Tibial nerve (tissue), 4 donors: Measurements from ENCODE around the gene YDJC.

Experiments
- EP300 ChIP-seq, 2 donors: sonication (generic); formaldehyde crosslinking; IDR thresholded peaks; one replicate each; pipeline ENCODE4 v1.6.1; 2017; ENCODE audit warnings: antibody characterized with exemption in 2 of 2, mild to moderate bottlenecking in 1 of 2
- POLR2A ChIP-seq, 2 donors: fragments of 450-650 bp; IDR thresholded peaks; one replicate each; pipeline ENCODE4 v1.6.1; 2017; ENCODE audit warnings: antibody characterized with exemption in 2 of 2, mild to moderate bottlenecking in 2 of 2, moderate library complexity in 2 of 2
- TF ChIP-seq, protein P1 (sequence below), 5 experiments: fragments of 200-600 bp in 3 of 5; fragments of 450-650 bp in 2 of 5; sonication (generic) in 3 of 5; IDR thresholded peaks; one replicate each; pipeline ENCODE4 v1.5.1; 2016 to 2019; ENCODE audit warnings: antibody characterized with exemption in 5 of 5, mild to moderate bottlenecking in 3 of 5, moderate library complexity in 2 of 5

DNA sequence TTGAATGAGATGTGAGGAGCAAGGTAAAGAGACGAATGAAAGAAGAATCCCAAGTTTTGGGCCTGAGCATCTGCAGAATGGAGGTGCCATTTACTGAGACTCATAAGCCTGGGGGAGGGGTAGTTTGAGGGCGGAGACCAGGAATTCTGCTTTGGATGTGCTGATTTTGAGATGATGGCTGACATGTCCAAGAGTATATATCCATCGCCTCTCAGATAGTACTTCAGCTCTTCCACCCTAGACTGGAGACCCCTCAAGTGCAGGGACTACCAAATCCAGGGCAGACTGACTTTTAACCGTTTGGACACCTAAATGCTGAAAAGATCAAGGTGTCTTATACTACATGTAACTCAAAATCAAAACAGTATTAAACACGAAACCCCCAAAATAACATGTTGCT, 11.0 kb upstream of the YDJC start:
- TF ChIP-seq, protein P1, sequence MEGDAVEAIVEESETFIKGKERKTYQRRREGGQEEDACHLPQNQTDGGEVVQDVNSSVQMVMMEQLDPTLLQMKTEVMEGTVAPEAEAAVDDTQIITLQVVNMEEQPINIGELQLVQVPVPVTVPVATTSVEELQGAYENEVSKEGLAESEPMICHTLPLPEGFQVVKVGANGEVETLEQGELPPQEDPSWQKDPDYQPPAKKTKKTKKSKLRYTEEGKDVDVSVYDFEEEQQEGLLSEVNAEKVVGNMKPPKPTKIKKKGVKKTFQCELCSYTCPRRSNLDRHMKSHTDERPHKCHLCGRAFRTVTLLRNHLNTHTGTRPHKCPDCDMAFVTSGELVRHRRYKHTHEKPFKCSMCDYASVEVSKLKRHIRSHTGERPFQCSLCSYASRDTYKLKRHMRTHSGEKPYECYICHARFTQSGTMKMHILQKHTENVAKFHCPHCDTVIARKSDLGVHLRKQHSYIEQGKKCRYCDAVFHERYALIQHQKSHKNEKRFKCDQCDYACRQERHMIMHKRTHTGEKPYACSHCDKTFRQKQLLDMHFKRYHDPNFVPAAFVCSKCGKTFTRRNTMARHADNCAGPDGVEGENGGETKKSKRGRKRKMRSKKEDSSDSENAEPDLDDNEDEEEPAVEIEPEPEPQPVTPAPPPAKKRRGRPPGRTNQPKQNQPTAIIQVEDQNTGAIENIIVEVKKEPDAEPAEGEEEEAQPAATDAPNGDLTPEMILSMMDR (IDR thresholded peaks at IDR 0.05), result no peak
- TF ChIP-seq POLR2A (IDR thresholded peaks at IDR 0.05) (no peak), EP300 (IDR thresholded peaks at IDR 0.05) (no peak)
